ENCODE data around the gene ARHGAP6. TPM values are rescaled to one million over a fixed set of nuclear protein-coding genes. Genes with fewer than 3 reads are reported as not detected.

ARHGAP6 gene
- polyA plus RNA-seq, 1 experiment, result 1.3 TPM

- Histone ChIP-seq H3K36me3 (ENCODE audit: control insufficient read depth, insufficient read depth, low read length) (no peaks in the 10 kb centered on the region), H3K4me3 (ENCODE audit: low read depth, low read length) (no peak overlapping the region), H3K27me3 (ENCODE audit: control insufficient read depth, insufficient read depth, low read length) (no peaks in the 10 kb centered on the region)
- TF ChIP-seq CTCF (IDR thresholded peaks at IDR 0.05; ENCODE audit: insufficient read depth, low read depth, low read length), result no peak
- DNase-seq (ENCODE audit: low read depth), result no peak
- ChIA-PET CTCF (no interaction called here), POLR2A (no interaction called here)
Measured at GRCh38 chrX:11562570-11562969, 103.2 kb downstream of the ARHGAP6 start.

DNA sequence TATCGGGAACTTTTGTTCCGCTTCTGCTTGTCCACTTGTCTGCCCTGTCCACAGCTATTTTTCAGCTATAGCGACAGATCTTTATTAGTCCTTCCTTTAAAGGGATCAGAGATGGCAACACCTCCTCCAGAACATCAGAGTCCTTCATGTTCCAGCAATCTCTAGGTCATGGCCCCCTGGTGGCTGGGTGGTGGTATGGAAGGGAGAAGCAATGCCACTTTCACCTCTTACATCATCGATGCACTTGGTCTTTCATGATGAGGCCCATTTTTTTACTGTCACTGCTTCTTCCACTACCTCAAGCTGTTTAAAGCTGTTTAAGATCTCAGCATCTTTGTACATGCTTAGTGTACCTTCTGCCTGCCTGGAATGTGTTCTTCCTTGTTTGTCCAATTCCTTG is 106.7 kb downstream of the ARHGAP6 start:
- peak; percentile 31 for TF ChIP-seq CTCF (IDR thresholded peaks at IDR 0.05; ENCODE audit: insufficient read depth, low read depth, low read length)
- Histone ChIP-seq H3K4me3 (ENCODE audit: low read depth, low read length) (no peak overlapping the region), H3K27me3 (ENCODE audit: control insufficient read depth, insufficient read depth, low read length) (no peaks in the 10 kb centered on the region), H3K36me3 (ENCODE audit: control insufficient read depth, insufficient read depth, low read length) (no peaks in the 10 kb centered on the region)
- DNase-seq (ENCODE audit: low read depth), result no peak
- CTCF ChIA-PET, result no interaction called here
- POLR2A ChIA-PET, result no interaction called here

- TF ChIP-seq CTCF (IDR thresholded peaks at IDR 0.05; ENCODE audit: insufficient read depth, low read depth, low read length), result no peak
- Histone ChIP-seq H3K27me3 (ENCODE audit: control insufficient read depth, insufficient read depth, low read length) (no peaks in the 10 kb centered on the region), H3K4me3 (ENCODE audit: low read depth, low read length) (no peak overlapping the region), H3K36me3 (ENCODE audit: control insufficient read depth, insufficient read depth, low read length) (no peaks in the 10 kb centered on the region)
- peak; percentile 12 for DNase-seq (ENCODE audit: low read depth)
- ChIA-PET CTCF (no interaction called here), POLR2A (interaction anchor here (0.7 kb wide), 1 partner anchor 76 kb away, joined by 3 read pairs; no protein-coding TSS in a partner anchor)
Measured at GRCh38 chrX:11557120-11557519, 108.6 kb downstream of the ARHGAP6 start.

DNA sequence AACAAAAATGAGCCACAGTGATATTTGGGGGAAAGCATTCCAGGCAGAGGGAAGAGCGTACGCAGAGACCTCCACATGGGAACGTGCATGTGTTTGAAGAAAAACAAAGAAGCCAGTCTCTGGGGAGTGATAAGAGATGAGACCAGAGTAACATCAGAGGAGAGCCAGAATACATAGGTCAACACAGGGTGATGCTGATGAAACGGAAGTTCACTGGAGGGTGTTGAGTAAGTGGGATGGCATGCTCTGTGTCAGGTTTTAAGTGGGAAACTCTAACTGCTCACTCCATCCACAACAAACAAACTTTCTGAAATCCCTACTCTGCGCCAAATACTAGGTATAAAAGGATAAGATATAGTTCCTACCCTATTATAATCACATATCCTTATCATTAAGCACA is 110.0 kb downstream of the ARHGAP6 start:
- no peak for DNase-seq (ENCODE audit: low read depth)
- no peak for TF ChIP-seq CTCF (IDR thresholded peaks at IDR 0.05; ENCODE audit: insufficient read depth, low read depth, low read length)
- H3K27me3 ChIP-seq (ENCODE audit: control insufficient read depth, insufficient read depth, low read length), result no peaks in the 10 kb centered on the region

DNA sequence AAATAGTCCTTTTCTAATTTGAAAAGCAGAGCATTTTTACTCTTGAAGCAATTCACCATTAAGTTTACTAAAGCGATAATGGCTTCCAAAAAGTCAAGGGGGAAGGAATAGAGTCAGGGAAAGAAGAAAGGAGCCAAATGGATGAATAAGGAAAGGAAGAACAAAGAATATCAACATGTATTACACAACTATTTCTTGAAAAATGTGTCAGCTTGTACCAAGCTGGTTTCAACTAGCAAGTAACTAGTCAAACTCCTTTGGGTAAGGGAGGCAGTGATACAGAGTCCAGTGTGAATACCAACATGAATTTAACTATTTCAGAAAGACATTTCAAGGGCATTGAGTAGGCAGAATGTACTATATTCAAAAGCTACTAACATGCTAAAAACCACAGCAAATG is 112.1 kb downstream of the ARHGAP6 start:
- ChIA-PET POLR2A (no interaction called here), CTCF (no interaction called here)
- TF ChIP-seq CTCF (IDR thresholded peaks at IDR 0.05; ENCODE audit: insufficient read depth, low read depth, low read length), result no peak
- Histone ChIP-seq H3K4me3 (ENCODE audit: low read depth, low read length) (no peak overlapping the region), H3K36me3 (ENCODE audit: control insufficient read depth, insufficient read depth, low read length) (no peaks in the 10 kb centered on the region), H3K27me3 (ENCODE audit: control insufficient read depth, insufficient read depth, low read length) (no peaks in the 10 kb centered on the region)
- DNase-seq (ENCODE audit: low read depth), result no peak

More for the DNA sequence above, 110.0 kb downstream of the ARHGAP6 start:
- no peak overlapping the region for H3K4me3 ChIP-seq (ENCODE audit: low read depth, low read length)
- CTCF ChIA-PET, result no interaction called here
- no peaks in the 10 kb centered on the region for H3K36me3 ChIP-seq (ENCODE audit: control insufficient read depth, insufficient read depth, low read length)
- POLR2A ChIA-PET, result no interaction called here

Measured in BJ (cell line).